ENCODE measurements around the gene GNE. TPM values are rescaled to one million over a fixed set of nuclear protein-coding genes. Genes with fewer than 3 reads are reported as not detected.

The GNE gene
- total RNA-seq, 1 experiment from 2014 or later: 4.6 TPM

DNA sequence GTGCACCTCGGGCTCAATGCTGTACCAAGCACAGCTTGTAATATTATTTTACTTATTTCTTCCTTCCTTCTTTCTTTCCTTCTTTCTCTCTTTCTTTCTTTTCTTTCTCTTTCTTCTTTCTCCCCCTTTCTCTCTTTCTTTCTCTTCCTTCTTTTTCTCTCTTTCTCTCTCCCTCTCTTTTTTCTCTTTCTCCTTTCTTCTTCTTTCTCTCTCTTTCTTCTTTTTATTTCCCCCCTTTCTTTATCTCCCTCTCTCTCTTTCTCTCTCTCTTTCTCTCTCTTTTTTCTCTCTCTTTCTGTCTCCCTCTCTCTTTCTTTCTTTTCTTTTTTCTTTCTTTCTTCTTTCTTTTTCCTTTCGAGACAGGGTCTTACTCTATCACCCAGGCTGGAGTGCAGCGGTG lies 32.7 kb upstream of the GNE start:
- H3K4me1 Mint-ChIP-seq: peaks cover 10% of the 10 kb centered on the region
- H3K27ac Mint-ChIP-seq: no peak overlapping the region
- H3K36me3 Mint-ChIP-seq: no peaks in the 10 kb centered on the region
- TF ChIP-seq OVOL2 (CRISPR knock-in tag; IDR thresholded peaks at IDR 0.05; ENCODE audit: borderline replicate concordance) (no peak), ZNF232 (CRISPR knock-in tag; IDR thresholded peaks at IDR 0.05) (no peak), SP1 (CRISPR knock-in tag; conservative IDR thresholded peaks at IDR 0.05) (no peak), CBFB (CRISPR knock-in tag; IDR thresholded peaks at IDR 0.05; ENCODE audit: low read depth) (no peak), MXD4 (CRISPR knock-in tag; IDR thresholded peaks at IDR 0.05; ENCODE audit: borderline replicate concordance) (no peak), NR2C2 (CRISPR knock-in tag; IDR thresholded peaks at IDR 0.05) (no peak), ZBTB21 (CRISPR knock-in tag; IDR thresholded peaks at IDR 0.05; ENCODE audit: borderline replicate concordance) (no peak), NFATC4 (CRISPR knock-in tag; IDR thresholded peaks at IDR 0.05) (no peak), SMAD4 (CRISPR knock-in tag; IDR thresholded peaks at IDR 0.05) (no peak), CREB1 (CRISPR knock-in tag; IDR thresholded peaks at IDR 0.05) (no peak), NFE2L1 (CRISPR knock-in tag; IDR thresholded peaks at IDR 0.05) (no peak)
- TF ChIP-seq, protein P1, sequence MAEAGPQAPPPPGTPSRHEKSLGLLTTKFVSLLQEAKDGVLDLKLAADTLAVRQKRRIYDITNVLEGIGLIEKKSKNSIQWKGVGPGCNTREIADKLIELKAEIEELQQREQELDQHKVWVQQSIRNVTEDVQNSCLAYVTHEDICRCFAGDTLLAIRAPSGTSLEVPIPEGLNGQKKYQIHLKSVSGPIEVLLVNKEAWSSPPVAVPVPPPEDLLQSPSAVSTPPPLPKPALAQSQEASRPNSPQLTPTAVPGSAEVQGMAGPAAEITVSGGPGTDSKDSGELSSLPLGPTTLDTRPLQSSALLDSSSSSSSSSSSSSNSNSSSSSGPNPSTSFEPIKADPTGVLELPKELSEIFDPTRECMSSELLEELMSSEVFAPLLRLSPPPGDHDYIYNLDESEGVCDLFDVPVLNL (CRISPR knock-in tag; IDR thresholded peaks at IDR 0.05; ENCODE audit: borderline replicate concordance, low read depth): no peak
- ATAC-seq (no peak), DNase-seq (ENCODE audit: low spot score) (no peak)
- ChIA-PET CTCF (no interaction called here), POLR2A (no interaction called here)
- H3K9me3 Mint-ChIP-seq: no peaks in the 10 kb centered on the region
- no peaks in the 10 kb centered on the region for H3K27me3 Mint-ChIP-seq (ENCODE audit: low read depth)
- no peak overlapping the region for H3K4me3 Mint-ChIP-seq

DNA sequence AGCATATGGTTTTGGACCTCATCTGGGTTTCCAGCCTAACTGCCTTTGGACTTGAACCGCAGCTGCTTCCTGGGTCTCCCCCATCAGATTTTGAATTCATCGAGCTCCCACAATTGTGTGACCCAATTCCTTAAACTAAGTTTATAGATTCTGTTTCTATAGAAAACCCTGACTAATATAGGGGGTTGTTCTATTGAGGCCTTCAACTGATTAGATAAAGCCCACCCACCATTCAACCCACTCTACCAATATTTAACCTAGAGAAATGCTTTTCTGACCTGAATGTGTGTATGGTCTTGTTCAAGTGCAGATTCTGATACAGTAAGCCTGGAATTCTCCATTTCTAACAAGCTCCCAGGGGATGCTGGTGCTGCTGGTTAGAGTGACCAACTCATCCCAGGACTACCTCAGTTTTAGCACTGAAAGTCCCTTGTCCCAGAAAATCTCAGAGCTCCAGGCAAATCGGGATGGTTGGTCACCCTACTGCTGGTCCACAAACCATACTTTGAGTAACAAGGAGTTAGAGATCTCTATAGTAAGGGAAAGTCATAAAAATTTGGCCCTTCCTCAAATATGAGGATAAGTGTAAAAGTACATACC lies 31.7 kb upstream of the GNE start:
- Mint-ChIP-seq H3K9me3 (no peaks in the 10 kb centered on the region), H3K27me3 (ENCODE audit: low read depth) (no peaks in the 10 kb centered on the region), H3K4me1 (peaks cover 10% of the 10 kb centered on the region), H3K4me3 (no peak overlapping the region), H3K27ac (no peak overlapping the region), H3K36me3 (no peaks in the 10 kb centered on the region)
- DNase-seq (ENCODE audit: low spot score) (no peak), ATAC-seq (no peak)
- ChIA-PET CTCF (no interaction called here), POLR2A (no interaction called here)
- TF ChIP-seq, protein P1 (CRISPR knock-in tag; IDR thresholded peaks at IDR 0.05; ENCODE audit: borderline replicate concordance, low read depth): no peak
- no peak for TF ChIP-seq ATF1 (CRISPR knock-in tag; IDR thresholded peaks at IDR 0.05)
- TF ChIP-seq, protein P2, sequence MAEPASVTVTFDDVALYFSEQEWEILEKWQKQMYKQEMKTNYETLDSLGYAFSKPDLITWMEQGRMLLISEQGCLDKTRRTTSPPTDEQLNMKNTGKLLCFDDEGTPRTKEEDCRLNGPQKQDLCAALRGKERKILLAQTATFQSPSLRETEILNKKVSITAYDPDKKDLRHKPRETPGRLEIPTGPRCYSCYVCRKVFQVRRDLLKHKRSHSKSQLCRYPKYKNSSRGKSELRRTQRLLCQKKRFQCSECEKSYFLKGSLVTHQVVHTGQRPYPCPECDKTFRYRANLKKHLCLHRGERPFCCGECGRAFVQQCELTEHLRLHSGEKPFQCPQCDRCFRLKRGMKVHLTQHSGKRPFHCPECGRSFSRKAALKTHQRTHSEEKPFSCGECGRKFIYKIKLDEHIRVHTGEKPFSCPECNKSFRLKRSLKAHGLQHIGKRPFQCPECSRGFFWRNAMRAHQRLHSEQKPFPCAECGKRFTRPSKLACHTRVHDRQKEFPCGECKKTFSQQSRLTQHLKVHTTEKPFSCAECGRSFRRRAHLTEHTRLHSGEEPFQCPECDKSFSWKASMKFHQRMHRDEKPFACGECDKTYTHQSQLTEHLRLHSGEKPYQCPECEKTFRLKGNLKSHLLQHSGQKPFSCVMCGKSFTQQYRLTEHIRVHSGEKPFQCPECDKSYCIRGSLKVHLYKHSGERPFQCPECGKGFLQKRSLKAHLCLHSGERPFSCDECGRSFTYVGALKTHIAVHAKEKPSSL (CRISPR knock-in tag; conservative IDR thresholded peaks at IDR 0.05): no peak
- TF ChIP-seq, protein P3, sequence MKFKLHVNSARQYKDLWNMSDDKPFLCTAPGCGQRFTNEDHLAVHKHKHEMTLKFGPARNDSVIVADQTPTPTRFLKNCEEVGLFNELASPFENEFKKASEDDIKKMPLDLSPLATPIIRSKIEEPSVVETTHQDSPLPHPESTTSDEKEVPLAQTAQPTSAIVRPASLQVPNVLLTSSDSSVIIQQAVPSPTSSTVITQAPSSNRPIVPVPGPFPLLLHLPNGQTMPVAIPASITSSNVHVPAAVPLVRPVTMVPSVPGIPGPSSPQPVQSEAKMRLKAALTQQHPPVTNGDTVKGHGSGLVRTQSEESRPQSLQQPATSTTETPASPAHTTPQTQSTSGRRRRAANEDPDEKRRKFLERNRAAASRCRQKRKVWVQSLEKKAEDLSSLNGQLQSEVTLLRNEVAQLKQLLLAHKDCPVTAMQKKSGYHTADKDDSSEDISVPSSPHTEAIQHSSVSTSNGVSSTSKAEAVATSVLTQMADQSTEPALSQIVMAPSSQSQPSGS (CRISPR knock-in tag; IDR thresholded peaks at IDR 0.05; ENCODE audit: borderline replicate concordance, low read depth): no peak
- no peak for TF ChIP-seq ZNF138 (CRISPR knock-in tag; conservative IDR thresholded peaks at IDR 0.05)
- no peak for TF ChIP-seq TP53 (CRISPR knock-in tag; IDR thresholded peaks at IDR 0.05)
- TF ChIP-seq, protein P4, sequence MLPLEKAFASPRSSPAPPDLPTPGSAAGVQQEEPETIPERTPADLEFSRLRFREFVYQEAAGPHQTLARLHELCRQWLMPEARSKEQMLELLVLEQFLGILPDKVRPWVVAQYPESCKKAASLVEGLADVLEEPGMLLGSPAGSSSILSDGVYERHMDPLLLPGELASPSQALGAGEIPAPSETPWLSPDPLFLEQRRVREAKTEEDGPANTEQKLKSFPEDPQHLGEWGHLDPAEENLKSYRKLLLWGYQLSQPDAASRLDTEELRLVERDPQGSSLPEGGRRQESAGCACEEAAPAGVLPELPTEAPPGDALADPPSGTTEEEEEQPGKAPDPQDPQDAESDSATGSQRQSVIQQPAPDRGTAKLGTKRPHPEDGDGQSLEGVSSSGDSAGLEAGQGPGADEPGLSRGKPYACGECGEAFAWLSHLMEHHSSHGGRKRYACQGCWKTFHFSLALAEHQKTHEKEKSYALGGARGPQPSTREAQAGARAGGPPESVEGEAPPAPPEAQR (CRISPR knock-in tag; IDR thresholded peaks at IDR 0.05): no peak
- TF ChIP-seq, protein P5, sequence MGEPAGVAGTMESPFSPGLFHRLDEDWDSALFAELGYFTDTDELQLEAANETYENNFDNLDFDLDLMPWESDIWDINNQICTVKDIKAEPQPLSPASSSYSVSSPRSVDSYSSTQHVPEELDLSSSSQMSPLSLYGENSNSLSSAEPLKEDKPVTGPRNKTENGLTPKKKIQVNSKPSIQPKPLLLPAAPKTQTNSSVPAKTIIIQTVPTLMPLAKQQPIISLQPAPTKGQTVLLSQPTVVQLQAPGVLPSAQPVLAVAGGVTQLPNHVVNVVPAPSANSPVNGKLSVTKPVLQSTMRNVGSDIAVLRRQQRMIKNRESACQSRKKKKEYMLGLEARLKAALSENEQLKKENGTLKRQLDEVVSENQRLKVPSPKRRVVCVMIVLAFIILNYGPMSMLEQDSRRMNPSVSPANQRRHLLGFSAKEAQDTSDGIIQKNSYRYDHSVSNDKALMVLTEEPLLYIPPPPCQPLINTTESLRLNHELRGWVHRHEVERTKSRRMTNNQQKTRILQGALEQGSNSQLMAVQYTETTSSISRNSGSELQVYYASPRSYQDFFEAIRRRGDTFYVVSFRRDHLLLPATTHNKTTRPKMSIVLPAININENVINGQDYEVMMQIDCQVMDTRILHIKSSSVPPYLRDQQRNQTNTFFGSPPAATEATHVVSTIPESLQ (CRISPR knock-in tag; IDR thresholded peaks at IDR 0.05): no peak
- TF ChIP-seq, protein P6, sequence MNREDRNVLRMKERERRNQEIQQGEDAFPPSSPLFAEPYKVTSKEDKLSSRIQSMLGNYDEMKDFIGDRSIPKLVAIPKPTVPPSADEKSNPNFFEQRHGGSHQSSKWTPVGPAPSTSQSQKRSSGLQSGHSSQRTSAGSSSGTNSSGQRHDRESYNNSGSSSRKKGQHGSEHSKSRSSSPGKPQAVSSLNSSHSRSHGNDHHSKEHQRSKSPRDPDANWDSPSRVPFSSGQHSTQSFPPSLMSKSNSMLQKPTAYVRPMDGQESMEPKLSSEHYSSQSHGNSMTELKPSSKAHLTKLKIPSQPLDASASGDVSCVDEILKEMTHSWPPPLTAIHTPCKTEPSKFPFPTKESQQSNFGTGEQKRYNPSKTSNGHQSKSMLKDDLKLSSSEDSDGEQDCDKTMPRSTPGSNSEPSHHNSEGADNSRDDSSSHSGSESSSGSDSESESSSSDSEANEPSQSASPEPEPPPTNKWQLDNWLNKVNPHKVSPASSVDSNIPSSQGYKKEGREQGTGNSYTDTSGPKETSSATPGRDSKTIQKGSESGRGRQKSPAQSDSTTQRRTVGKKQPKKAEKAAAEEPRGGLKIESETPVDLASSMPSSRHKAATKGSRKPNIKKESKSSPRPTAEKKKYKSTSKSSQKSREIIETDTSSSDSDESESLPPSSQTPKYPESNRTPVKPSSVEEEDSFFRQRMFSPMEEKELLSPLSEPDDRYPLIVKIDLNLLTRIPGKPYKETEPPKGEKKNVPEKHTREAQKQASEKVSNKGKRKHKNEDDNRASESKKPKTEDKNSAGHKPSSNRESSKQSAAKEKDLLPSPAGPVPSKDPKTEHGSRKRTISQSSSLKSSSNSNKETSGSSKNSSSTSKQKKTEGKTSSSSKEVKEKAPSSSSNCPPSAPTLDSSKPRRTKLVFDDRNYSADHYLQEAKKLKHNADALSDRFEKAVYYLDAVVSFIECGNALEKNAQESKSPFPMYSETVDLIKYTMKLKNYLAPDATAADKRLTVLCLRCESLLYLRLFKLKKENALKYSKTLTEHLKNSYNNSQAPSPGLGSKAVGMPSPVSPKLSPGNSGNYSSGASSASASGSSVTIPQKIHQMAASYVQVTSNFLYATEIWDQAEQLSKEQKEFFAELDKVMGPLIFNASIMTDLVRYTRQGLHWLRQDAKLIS (CRISPR knock-in tag; IDR thresholded peaks at IDR 0.05; ENCODE audit: borderline replicate concordance): no peak
- no peak for TF ChIP-seq GABPB1 (CRISPR knock-in tag; IDR thresholded peaks at IDR 0.05)
- TF ChIP-seq ZNF416 (CRISPR knock-in tag; IDR thresholded peaks at IDR 0.05): no peak
